NCI-H1092 (cell line): ENCODE results near the gene CLTB.
"Not testable (repeated sequence)": the region's sequence is repeated elsewhere in the genome, so short reads cannot be mapped to it uniquely, and the experiment has no call there.

ENCODE experiments used
- DNase-seq: peaks from one replicate; lab custom pipeline; 2025; lab: John Stamatoyannopoulos, UW

The CLTB gene

GRCh38 chr5:176415952-176416924 is at the start of gene CLTB:
Gene CLTB, minus strand, starts transcription at chr5:176416539. Its CDS starts 176 bp downstream, at chr5:176416363.
- DNase-seq = peak; percentile 63

DNA sequence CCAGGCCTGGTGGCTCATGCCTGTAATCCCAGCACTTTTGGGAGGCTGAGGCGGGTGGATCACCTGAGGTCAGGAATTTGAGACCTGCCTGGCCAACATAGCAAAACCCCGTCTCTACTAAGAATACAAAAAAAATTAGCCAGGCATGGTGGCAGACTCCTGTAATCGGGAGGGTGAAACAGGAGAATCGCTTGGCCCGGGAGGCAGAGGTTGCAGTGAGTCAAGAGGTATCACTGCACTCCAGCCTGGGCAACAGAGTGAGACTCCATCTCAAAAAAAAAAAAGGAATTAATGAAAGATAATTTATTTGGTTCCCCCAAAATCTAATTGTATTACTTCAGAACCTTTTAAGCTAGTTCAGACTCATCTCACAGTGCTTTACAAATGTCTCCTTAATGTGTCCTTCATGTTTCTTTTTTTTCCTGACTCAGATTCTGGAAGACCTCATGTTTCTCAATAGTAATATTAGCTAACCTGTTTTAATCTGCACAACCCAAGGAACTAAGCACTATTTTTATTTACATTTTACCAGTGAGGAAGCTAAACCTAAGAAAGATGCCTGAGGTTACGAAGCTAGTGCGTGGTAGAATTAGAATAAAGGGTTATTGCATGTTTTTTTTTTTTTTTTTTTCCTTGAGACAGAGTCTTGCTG is 46.9 kb upstream of the CLTB start:
- DNase-seq = no peak

DNA sequence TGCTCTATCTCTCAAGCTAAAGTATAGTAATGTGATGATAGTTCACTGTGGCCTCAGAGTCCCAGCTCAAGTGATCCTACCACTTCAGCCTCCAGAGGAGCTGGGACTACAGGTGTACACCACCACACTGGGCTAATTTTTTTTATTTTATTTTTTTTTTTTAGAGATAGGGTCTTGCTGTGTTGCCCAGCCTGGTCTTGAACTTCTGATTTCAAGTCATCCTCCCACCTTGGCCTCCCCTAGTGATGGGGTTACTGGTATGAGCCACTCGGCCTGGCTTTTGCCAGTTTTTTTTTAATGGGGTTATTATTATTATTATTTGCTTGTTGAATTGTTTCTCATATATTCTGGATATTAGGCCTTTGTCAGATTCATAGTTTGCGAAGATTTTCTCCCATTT is 45.0 kb upstream of the CLTB start:
- no peak for DNase-seq

GRCh38 chr5:176458904-176459561 is 42.7 kb upstream of the CLTB start:
- DNase-seq = no peak

DNA sequence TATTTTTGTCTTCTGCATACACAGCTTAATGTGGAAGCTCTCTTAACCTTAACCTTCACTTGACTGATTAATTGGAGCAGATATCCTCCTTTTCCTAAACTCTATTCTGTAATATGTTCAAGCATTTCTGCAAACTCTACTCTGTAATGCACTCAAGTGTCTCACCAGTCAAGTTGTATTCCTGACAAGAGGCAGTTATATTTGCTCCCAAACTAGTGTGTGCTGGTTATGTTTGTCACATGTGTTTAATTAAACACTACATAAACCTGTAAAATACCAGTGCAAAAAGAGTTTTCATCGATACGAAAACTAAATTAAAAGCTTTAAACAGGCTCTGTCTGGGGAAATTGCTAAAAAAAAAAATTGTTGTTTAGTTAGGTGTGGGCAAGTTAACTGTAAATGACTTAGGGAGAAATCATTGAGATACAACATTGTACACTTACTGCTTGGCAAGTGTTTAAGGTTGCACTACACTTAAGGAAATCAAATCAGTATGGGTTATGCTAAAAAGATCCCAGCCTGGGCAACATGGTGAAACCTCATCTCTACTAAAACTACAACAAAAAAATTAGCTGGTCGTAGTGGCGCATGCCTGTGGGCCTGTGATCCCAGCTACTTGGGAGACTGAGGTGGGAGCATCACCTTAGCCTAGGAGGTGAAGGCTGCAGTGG is 38.5 kb upstream of the CLTB start:
- DNase-seq = no peak

DNA sequence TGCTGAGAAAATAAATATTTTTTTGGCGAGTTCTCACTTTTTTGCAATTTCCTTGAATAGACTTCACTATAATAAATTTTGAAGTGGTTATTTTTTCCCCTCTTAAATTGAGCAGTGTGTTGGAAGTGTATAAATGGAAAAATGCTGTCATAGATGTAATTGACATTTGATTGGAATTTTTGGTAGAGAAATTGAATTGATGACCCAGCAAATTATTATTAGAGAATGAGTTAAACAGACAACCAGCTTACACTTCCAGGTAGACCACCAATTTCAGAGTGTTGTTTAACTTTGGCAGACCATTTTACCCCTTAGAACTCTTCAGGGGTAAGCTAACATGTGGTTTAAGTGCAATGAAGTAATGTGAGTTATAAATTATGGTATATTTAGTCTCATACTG is 33.7 kb upstream of the CLTB start:
- DNase-seq = no peak

DNA sequence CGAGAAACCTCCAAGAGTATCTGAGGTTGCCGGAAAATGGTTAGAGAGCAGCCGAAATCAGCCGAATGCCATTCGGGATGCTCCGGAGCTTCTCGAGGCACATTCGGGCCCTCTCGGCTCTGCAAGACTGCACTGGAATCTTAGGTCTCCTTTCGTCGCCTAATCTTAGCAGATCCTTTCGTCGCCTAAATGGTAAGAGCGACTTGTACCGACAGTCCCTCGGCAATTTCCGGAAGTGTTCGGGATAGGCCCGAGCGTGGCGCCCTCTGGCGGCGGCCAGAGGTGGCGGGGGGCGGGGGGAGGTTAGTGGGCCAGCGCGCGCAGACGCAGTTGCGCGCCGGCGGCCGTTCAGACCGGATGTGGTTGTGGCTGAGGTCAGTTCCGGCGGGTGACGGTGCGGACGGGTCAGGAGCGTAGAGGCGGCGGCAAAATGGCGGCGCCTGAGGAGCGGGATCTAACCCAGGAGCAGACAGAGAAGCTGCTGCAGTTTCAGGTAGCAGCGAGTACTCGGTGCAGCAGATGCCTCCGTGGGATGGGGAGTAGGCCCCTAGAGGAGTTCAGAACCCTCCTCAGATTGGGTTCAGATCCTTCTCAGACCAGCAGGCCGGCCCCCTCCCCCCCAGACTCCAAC is 31.8 kb upstream of the CLTB start, which contains the start of gene FAF2:
Gene FAF2 (plus strand): TSS at position 408 of the 631 bp plus-strand sequence. CDS start 23 bp downstream, at position 431.
- DNase-seq = peak; percentile 85

- DNase-seq = peak; percentile 14
Observed at GRCh38 chr5:176447591-176447977, 31.2 kb upstream of the CLTB start.

GRCh38 chr5:176446884-176447590 is 30.7 kb upstream of the CLTB start:
- no peak for DNase-seq

GRCh38 chr5:176446028-176446665 is 29.8 kb upstream of the CLTB start:
- no peak for DNase-seq

- DNase-seq = no peak
Observed at GRCh38 chr5:176444742-176445141, 28.4 kb upstream of the CLTB start.

DNA sequence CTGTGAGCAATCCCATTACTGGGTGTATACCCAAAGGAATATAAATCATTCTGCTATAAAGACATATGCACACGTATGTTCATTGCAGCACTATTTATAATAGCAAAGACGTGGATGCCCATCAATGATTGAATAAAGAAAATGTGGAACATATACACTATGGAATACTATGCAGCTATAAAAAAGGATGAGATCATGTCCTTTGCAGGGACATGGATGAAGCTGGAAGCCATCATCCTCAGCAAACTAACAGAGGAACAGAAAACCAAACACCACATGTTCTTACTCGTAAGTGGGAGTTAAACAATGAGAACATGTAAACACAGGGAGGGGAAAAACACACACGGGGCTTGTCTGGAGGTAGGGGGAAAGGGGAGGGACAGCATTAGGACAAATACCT is 26.6 kb upstream of the CLTB start:
- not testable (repeated sequence) for DNase-seq

DNA sequence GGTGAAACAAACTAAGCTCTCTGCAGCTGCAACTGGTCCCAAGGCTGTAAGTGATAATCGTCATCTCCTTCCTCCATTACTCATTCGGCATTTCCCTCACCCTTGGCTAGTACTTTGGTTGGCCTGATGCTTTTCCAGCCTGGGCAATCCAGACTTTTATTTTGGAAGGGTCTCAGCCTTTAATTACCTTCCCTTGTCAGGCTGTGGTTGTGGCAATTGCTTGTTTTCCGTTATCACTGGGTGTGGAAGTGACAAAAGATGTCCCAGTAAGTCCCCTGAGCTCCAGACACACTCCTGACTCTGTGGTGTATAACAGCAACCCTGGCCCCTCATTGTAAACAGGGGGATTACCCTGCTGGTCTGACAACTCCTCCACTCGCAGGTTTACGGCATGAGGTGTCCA is 25.6 kb upstream of the CLTB start:
- DNase-seq = no peak

DNA sequence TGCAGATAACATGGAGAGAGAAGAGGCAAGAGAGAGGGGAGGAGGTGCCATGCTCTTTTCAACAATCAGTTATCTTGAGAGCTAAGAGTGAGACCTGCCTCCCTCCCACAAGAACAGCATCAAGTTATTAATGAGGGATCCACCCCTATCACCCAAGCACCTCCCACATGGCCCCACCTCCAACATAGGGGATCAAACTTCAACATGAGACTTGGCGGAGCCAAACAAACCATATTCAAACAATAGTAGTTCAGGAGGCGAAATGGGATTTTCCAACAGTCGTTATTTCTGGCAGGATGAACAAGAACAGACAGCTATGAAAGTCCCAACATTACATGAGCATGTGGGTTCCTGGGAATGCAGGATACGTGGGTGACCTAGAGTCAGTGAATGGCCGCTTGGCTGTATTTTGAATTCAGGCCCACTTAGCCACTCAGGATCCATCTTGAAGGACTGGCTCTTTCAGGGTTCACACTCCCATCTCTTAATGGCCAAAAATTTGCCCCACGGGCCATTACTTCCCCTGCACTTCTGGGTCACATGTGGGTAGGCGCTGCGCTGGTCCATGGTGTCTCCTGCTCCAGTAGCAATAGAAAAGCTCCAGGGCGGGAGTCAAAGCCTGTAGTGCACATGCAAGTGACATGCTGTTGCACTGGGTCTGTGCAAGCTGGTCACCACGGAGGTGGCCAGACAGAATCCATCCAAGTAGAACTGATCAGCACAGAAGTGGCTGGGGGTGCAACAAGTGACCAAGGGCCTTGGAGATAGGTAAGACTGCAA is 24.8 kb upstream of the CLTB start:
- no peak for DNase-seq

GRCh38 chr5:176438959-176439757 is 22.8 kb upstream of the CLTB start:
- no peak for DNase-seq

DNA sequence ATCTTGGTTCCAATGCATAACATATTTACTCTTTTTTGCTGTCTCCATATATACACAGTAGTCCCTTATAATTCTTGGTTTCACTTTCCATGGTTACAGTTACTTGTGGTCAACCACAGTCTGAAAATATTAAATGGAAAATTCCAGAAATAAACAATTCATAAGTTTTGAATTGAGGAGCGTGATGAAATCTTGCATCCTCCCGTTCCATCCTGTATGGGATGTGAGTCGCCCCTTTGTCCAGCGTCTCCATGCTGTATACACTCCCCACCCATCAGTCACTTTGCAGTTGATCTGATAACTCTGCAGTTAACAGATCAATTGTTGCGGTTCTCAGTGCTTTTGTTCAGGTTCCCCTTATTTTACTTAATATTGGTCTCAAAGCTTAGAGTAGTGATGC is 20.3 kb upstream of the CLTB start:
- no peak for DNase-seq

DNA sequence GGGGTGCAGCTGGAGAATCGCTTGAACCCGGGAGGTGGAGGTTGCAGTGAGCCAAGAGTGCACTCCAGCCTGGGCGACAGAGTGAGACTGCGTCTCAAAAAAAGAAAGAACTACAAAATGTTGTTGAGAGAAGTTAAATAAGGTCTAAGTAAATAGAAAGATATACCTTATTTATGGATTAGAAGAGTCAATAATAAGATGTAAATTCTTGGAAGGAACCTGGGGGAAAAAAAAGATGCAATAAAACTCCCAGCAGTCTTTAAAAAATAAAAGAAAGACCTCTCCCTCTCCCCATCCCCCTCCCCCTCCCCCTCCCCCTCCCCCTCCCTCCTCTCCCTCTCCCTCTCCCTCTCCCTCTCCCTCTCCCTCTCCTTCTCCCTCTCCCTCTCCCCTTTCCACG is 16.4 kb upstream of the CLTB start:
- DNase-seq = no peak

DNA sequence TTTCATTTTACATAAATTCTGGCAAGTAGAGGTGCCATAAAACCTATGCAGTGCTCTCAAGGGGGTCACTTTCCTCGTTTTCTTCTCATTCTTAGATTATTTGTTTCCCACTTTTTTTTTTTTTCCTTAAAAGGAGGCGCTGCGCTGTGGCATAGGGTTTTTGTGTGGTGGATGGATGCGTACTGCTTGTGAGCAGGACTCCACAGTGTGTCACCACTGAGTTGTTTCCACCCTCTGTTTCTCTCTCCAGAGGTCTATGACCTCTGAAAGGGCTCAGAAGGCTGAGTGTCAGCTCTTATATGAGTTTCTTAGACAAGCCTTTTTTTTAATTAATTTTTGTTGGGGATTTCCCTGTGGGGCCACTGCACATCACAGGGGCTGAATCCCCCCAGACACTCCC is 13.6 kb upstream of the CLTB start:
- DNase-seq = no peak

- DNase-seq = no peak
Observed at GRCh38 chr5:176427971-176428370, 11.6 kb upstream of the CLTB start.
